Endothelial cell of umbilical vein (primary cell): Measurements from ENCODE around the gene NAALADL1. TPM values are rescaled to one million over a fixed set of nuclear protein-coding genes. Genes with fewer than 3 reads are reported as not detected.

Experiments used
- BruUV-seq: library from RNA; stranded (reverse); fragments of 400-500 nt; replicated peaks from 2 replicates; lab custom pipeline; 2021; lab: Mats Ljungman, UMichigan
- CTCF ChIA-PET: fragments of 300-600, 350-600 bp; sonication (Branson Sonifier 250); formaldehyde crosslinking; loops from one replicate; lab custom pipeline; 2021; ENCODE audit warnings: antibody characterized with exemption, inconsistent platforms; lab: Charles Lee
- POLR2A ChIA-PET: fragments of 300-600, 350-600 bp; sonication (Branson Sonifier 250); formaldehyde crosslinking; loops from one replicate; lab custom pipeline; 2021; ENCODE audit warnings: antibody characterized with exemption, inconsistent platforms; lab: Charles Lee
- DNase-seq: peaks from one replicate; pipeline ENCODE4 v3.0.0-alpha.2; 2011; ENCODE audit warnings: low read depth, low spot score
- FAIRE-seq: peaks from 2 replicates; lab custom pipeline; 2011; peaks lifted over from hg19 to GRCh38; lab: Jason Lieb, UNC
- H2AFZ ChIP-seq: 2 replicates; pipeline ENCODE4 v1.6.0; 2012; ENCODE audit warnings: low read depth, low read length, control low read depth, inconsistent platforms
- H3K27ac ChIP-seq: 2 replicates; pipeline ENCODE4 v1.5.1; 2011; ENCODE audit warnings: low read depth, mild to moderate bottlenecking, control low read depth, low read length, moderate library complexity; ENCODE audit not compliant: insufficient read depth
- H3K27me3 ChIP-seq, 2 experiments: 2 replicates each; pipeline versions ENCODE4 v1.6.0 to v1.6.1; 2011; ENCODE audit warnings: low read length in 2 of 2, mixed read lengths in 1 of 2; ENCODE audit not compliant: control insufficient read depth in 2 of 2, insufficient read depth in 2 of 2
- H3K36me3 ChIP-seq, 2 experiments: 2 replicates in 1 of 2; 3 replicates in 1 of 2; pipeline ENCODE4 v1.5.1; 2011; ENCODE audit warnings: low read length in 2 of 2, mild to moderate bottlenecking in 1 of 2, moderate library complexity in 1 of 2; ENCODE audit not compliant: control insufficient read depth in 2 of 2, insufficient read depth in 2 of 2; ENCODE audit errors: extremely low read depth in 1 of 2
- H3K4me1 ChIP-seq: 3 replicates; pipeline ENCODE4 v1.5.1; 2011; ENCODE audit warnings: mild to moderate bottlenecking, low read length; ENCODE audit not compliant: control insufficient read depth, insufficient read depth; ENCODE audit errors: extremely low read depth
- H3K4me2 ChIP-seq: 2 replicates; pipeline ENCODE4 v1.6.1; 2011; ENCODE audit warnings: low read length, control low read depth, mixed read lengths; ENCODE audit not compliant: insufficient read depth
- H3K4me3 ChIP-seq, 3 experiments: fragments of 200-600 bp in 1 of 3; sonication (generic), shearing (Covaris generic) in 1 of 3; replicated peaks in 1 of 3; 2 replicates each; pipeline ENCODE4 v1.5.1; 2011 to 2016; ENCODE audit warnings: control low read depth in 3 of 3, low read length in 3 of 3, mild to moderate bottlenecking in 2 of 3, inconsistent platforms in 1 of 3, low read depth in 1 of 3, moderate library complexity in 1 of 3; ENCODE audit not compliant: insufficient read depth in 1 of 3
- H3K79me2 ChIP-seq: 2 replicates; pipeline ENCODE4 v1.6.0; 2012; ENCODE audit warnings: low read length, inconsistent platforms; ENCODE audit not compliant: control insufficient read depth, insufficient read depth
- H3K9ac ChIP-seq: replicated peaks from 2 replicates; pipeline ENCODE3; 2011; ENCODE audit warnings: low read length, control low read depth; ENCODE audit not compliant: insufficient read depth; ENCODE audit errors: extremely low read depth
- H3K9me1 ChIP-seq: replicated peaks from 3 replicates; pipeline ENCODE4 v1.6.0; 2011; ENCODE audit warnings: mild to moderate bottlenecking, low read length; ENCODE audit not compliant: control insufficient read depth, insufficient read depth; ENCODE audit errors: extremely low read depth
- H3K9me3 ChIP-seq: replicated peaks from 2 replicates; pipeline ENCODE4 v1.5.1; 2012; ENCODE audit warnings: low read length, inconsistent platforms; ENCODE audit not compliant: control insufficient read depth, insufficient read depth
- H4K20me1 ChIP-seq: replicated peaks from 2 replicates; pipeline ENCODE3; 2011; ENCODE audit warnings: mild to moderate bottlenecking, low read length; ENCODE audit not compliant: control insufficient read depth, insufficient read depth; ENCODE audit errors: extremely low read depth
- EZH2 ChIP-seq: IDR thresholded peaks from 2 replicates; pipeline ENCODE4 v1.6.1; 2012; ENCODE audit warnings: borderline replicate concordance, low read depth, mild to moderate bottlenecking, moderate library complexity, low read length, inconsistent platforms; ENCODE audit not compliant: severe bottlenecking
- FOS ChIP-seq: IDR thresholded peaks from 2 replicates; pipeline ENCODE4 v1.6.1; 2011; ENCODE audit warnings: mild to moderate bottlenecking, low read length, moderate library complexity, borderline replicate concordance; ENCODE audit not compliant: insufficient read depth
- GATA2 ChIP-seq: IDR thresholded peaks from 2 replicates; pipeline ENCODE4 v1.7.0; 2011; ENCODE audit warnings: low read depth, mild to moderate bottlenecking, moderate library complexity, mixed read lengths, low read length; ENCODE audit not compliant: insufficient read length, insufficient read depth
- JUN ChIP-seq: IDR thresholded peaks from 2 replicates; pipeline ENCODE4 v1.6.1; 2011; ENCODE audit warnings: borderline replicate concordance, low read depth; ENCODE audit not compliant: insufficient read length, insufficient read depth
- MYC ChIP-seq: IDR thresholded peaks from one replicate; pipeline ENCODE4 v1.6.1; 2011; ENCODE audit warnings: mild to moderate bottlenecking, low read depth, low read length
- POLR2A ChIP-seq: IDR thresholded peaks from 2 replicates; pipeline ENCODE4 v1.6.1; 2012; ENCODE audit warnings: low read depth, mild to moderate bottlenecking, control low read depth, low read length
- POLR2AphosphoS5 ChIP-seq: IDR thresholded peaks from 2 replicates; pipeline ENCODE4 v1.6.1; 2012; ENCODE audit warnings: low read depth, mild to moderate bottlenecking, control low read depth, low read length, moderate library complexity; ENCODE audit not compliant: insufficient read depth
- dilution Hi-C: fragments of 300-500 bp; cut with MboI; formaldehyde crosslinking; loops from one replicate; pipeline ENCODE4 v1.15.0; 2019; ENCODE audit warnings: low sequenced_read_pairs; ENCODE audit not compliant: extremely low pct_ligation_motif_present
- intact Hi-C: fragments of 100-400 bp; cut with micrococcal nuclease; formaldehyde crosslinking; loops from one replicate; pipeline ENCODE4 v1.10.0; 2022
- polyA plus RNA-seq, 4 experiments: library from polyadenylated mRNA; depleted of rRNA in 3 of 4; stranded (reverse) in 3 of 4; unstranded in 1 of 4; fragments of >200 nt; gene quantifications; 2 replicates each; pipeline versions ENCODE4 v1.2.1 to v1.2.3, GENCODE V29; 2011 to 2012; ENCODE audit warnings: missing spikeins in 1 of 4
- total RNA-seq: library from RNA; stranded (reverse); gene quantifications from 2 replicates; pipeline ENCODE4 v1.2.3, GENCODE V29; 2021
- TF ChIP-seq, protein P1 (sequence below), 2 donors: IDR thresholded peaks; 1 replicate in 1 of 2; 2 replicates in 1 of 2; pipeline ENCODE4 v1.5.1; 2011; ENCODE audit warnings: low read length in 2 of 2, mild to moderate bottlenecking in 2 of 2, moderate library complexity in 2 of 2, control low read depth in 1 of 2, inconsistent platforms in 1 of 2, low read depth in 1 of 2; ENCODE audit not compliant: insufficient read depth in 1 of 2; ENCODE audit errors: extremely low read depth in 1 of 2
- TF ChIP-seq, protein P2 (sequence below): IDR thresholded peaks from 2 replicates; pipeline ENCODE4 v1.6.1; 2011; ENCODE audit not compliant: insufficient read depth, insufficient read length

NAALADL1 gene
- total and polyA plus RNA-seq, 2 donors (not counting 3 experiments of a cell fraction or from before 2014, with no cell fraction given): 6.8 to 13.9 TPM

DNA sequence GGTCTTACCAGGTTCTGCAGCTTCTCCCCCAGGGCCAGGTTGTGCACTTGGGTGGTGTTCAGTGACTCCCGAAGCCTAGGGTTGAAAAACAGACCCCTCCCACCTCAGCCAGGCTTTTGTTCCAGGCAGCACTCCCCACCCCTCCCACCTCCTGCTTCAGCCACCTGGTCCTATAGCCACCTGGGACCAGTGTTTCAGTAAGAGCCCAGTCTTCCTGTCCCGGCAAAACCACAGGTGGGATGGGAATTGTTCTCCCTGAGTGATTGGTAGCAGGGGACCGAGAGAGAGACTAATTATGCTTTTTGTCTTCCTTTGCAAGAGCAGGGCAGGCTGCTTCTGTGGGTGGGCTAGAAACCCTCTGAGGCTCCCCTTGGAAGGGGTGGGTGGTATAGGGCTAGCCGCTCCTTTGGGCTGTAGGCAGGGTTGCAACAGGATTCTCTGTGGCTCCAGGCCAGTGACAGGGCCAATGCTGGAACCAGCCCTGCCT is 8.5 kb upstream of the NAALADL1 start:
- H3K4me3 ChIP-seq: no peak overlapping the region
- no peak overlapping the region for H3K4me2 ChIP-seq
- TF ChIP-seq, protein P1, sequence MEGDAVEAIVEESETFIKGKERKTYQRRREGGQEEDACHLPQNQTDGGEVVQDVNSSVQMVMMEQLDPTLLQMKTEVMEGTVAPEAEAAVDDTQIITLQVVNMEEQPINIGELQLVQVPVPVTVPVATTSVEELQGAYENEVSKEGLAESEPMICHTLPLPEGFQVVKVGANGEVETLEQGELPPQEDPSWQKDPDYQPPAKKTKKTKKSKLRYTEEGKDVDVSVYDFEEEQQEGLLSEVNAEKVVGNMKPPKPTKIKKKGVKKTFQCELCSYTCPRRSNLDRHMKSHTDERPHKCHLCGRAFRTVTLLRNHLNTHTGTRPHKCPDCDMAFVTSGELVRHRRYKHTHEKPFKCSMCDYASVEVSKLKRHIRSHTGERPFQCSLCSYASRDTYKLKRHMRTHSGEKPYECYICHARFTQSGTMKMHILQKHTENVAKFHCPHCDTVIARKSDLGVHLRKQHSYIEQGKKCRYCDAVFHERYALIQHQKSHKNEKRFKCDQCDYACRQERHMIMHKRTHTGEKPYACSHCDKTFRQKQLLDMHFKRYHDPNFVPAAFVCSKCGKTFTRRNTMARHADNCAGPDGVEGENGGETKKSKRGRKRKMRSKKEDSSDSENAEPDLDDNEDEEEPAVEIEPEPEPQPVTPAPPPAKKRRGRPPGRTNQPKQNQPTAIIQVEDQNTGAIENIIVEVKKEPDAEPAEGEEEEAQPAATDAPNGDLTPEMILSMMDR (IDR thresholded peaks at IDR 0.05; ENCODE audit: extremely low read depth in 1 of 2, insufficient read depth in 1 of 2, low read depth in 1 of 2, low read length in 2 of 2): no peak
- TF ChIP-seq GATA2 (no peak), FOS (no peak), JUN (no peak), MYC (no peak), POLR2A (no peak), POLR2AphosphoS5 (no peak), EZH2 (no peak)
- TF ChIP-seq, protein P2, sequence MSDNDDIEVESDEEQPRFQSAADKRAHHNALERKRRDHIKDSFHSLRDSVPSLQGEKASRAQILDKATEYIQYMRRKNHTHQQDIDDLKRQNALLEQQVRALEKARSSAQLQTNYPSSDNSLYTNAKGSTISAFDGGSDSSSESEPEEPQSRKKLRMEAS: no peak
- intact Hi-C loops: no loop called here
- POLR2A ChIA-PET: interaction anchor here (0.5 to 0.6 kb wide), 2 partner anchors 188 to 264 kb away, joined by 6 to 12 read pairs; no protein-coding TSS in a partner anchor
- no peaks in the 10 kb centered on the region for H3K79me2 ChIP-seq
- H2AFZ ChIP-seq: no peak overlapping the region
- H3K9me3 ChIP-seq: no peaks in the 10 kb centered on the region
- H3K27me3 ChIP-seq: no peaks in the 10 kb centered on the region
- H4K20me1 ChIP-seq: no peaks in the 10 kb centered on the region
- H3K9ac ChIP-seq: no peak overlapping the region
- no peak for DNase-seq
- dilution Hi-C loops: no loop called here
- H3K4me1 ChIP-seq: no peaks in the 10 kb centered on the region
- BruUV-seq: no TSS peak
- CTCF ChIA-PET: interaction anchor here (1.0 kb wide), 1 partner anchor 8 kb away, joined by 3 read pairs; the partner anchor contains the start of gene NAALADL1
- H3K36me3 ChIP-seq: no peaks in the 10 kb centered on the region
- FAIRE-seq: no peak
- H3K9me1 ChIP-seq: no peaks in the 10 kb centered on the region
- H3K27ac ChIP-seq: no peak overlapping the region
